ENCODE data around the gene SMYD3.

The SMYD3 gene

GRCh38 chr1:246527402-246528088 is 20.5 kb upstream of the SMYD3 start:
- Histone ChIP-seq H2AFZ (no peak overlapping the region), H3K27me3 (ENCODE audit: control insufficient read depth, insufficient read depth, low read length) (no peaks in the 10 kb centered on the region), H3K36me3 (ENCODE audit: control insufficient read depth, insufficient read depth, low read length) (no peaks in the 10 kb centered on the region), H3K9me3 (ENCODE audit: control insufficient read depth, low read length) (no peaks in the 10 kb centered on the region), H3K9ac (no peak overlapping the region), H3K4me1 (no peaks in the 10 kb centered on the region), H3K27ac (no peak overlapping the region), H3K79me2 (no peaks in the 10 kb centered on the region), H3K4me3 (ENCODE audit: low read depth, low read length) (no peak overlapping the region), H3K4me2 (ENCODE audit: low read length) (no peak overlapping the region)
- no peak for TF ChIP-seq CTCF (IDR thresholded peaks at IDR 0.05)

- H3K9ac ChIP-seq: no peak overlapping the region
- H3K36me3 ChIP-seq (ENCODE audit: control insufficient read depth, insufficient read depth, low read length): no peaks in the 10 kb centered on the region
- H3K4me2 ChIP-seq (ENCODE audit: low read length): no peak overlapping the region
- H3K4me1 ChIP-seq: no peaks in the 10 kb centered on the region
- H3K27ac ChIP-seq: no peak overlapping the region
- TF ChIP-seq CTCF (IDR thresholded peaks at IDR 0.05): no peak
- H3K27me3 ChIP-seq (ENCODE audit: control insufficient read depth, insufficient read depth, low read length): no peaks in the 10 kb centered on the region
- no peak overlapping the region for H2AFZ ChIP-seq
- no peak overlapping the region for H3K4me3 ChIP-seq (ENCODE audit: low read depth, low read length)
- H3K9me3 ChIP-seq (ENCODE audit: control insufficient read depth, low read length): no peaks in the 10 kb centered on the region
- no peaks in the 10 kb centered on the region for H3K79me2 ChIP-seq
These were observed 19.8 kb upstream of the SMYD3 start for GRCh38 chr1:246526915-246527314.

GRCh38 chr1:246526380-246526779 is 19.3 kb upstream of the SMYD3 start:
- Histone ChIP-seq H3K9me3 (ENCODE audit: control insufficient read depth, low read length) (no peaks in the 10 kb centered on the region), H3K27ac (no peak overlapping the region), H3K79me2 (no peaks in the 10 kb centered on the region), H3K4me1 (no peaks in the 10 kb centered on the region), H3K4me3 (ENCODE audit: low read depth, low read length) (no peak overlapping the region), H3K27me3 (ENCODE audit: control insufficient read depth, insufficient read depth, low read length) (no peaks in the 10 kb centered on the region), H3K4me2 (ENCODE audit: low read length) (no peak overlapping the region), H3K36me3 (ENCODE audit: control insufficient read depth, insufficient read depth, low read length) (no peaks in the 10 kb centered on the region), H3K9ac (no peak overlapping the region), H2AFZ (no peak overlapping the region)
- TF ChIP-seq CTCF (IDR thresholded peaks at IDR 0.05): no peak

- no peaks in the 10 kb centered on the region for H3K79me2 ChIP-seq
- no peaks in the 10 kb centered on the region for H3K36me3 ChIP-seq (ENCODE audit: control insufficient read depth, insufficient read depth, low read length)
- no peak overlapping the region for H3K27ac ChIP-seq
- no peaks in the 10 kb centered on the region for H3K27me3 ChIP-seq (ENCODE audit: control insufficient read depth, insufficient read depth, low read length)
- H3K4me3 ChIP-seq (ENCODE audit: low read depth, low read length): no peak overlapping the region
- H3K4me2 ChIP-seq (ENCODE audit: low read length): no peak overlapping the region
- no peaks in the 10 kb centered on the region for H3K9me3 ChIP-seq (ENCODE audit: control insufficient read depth, low read length)
- H2AFZ ChIP-seq: no peak overlapping the region
- H3K9ac ChIP-seq: no peak overlapping the region
- no peak for TF ChIP-seq CTCF (IDR thresholded peaks at IDR 0.05)
- no peaks in the 10 kb centered on the region for H3K4me1 ChIP-seq
These were observed 12.4 kb upstream of the SMYD3 start for GRCh38 chr1:246519514-246519913.
